ENCODE results near the gene SPN.
"Not testable (repeated sequence)": the region's sequence is repeated elsewhere in the genome, so short reads cannot be mapped to it uniquely, and the experiment has no call there.

DNA sequence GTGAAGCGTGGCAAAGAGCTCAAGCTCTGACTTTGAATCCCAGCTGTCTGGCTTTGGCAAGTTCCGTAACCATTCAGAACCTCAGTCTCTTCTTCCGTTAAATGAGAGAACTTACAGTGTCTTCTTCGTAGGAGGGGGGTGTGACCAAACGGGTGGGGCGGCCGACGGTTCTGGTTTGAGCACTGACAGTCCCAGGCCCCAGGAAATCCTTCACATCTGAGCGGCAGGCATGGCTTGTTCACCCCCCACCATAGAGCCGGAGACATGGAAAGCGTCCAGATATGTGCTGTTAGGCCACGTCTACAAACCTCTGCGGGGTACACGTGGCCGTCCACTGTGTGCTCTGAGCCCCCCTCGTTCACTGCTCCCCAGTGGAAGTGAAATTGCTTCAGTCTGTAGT lies 27.1 kb upstream of the SPN start:
- not testable (repeated sequence) for TF ChIP-seq MIER1 (IDR thresholded peaks at IDR 0.05; ENCODE audit: low read depth); MAFK (IDR thresholded peaks at IDR 0.05; ENCODE audit: low read length); ZNF24 (IDR thresholded peaks at IDR 0.05); KAT2B (IDR thresholded peaks at IDR 0.05; ENCODE audit: low read depth, low read length); MYNN (IDR thresholded peaks at IDR 0.05); MYNN (CRISPR knock-in tag; IDR thresholded peaks at IDR 0.05); POLR2AphosphoS5 (IDR thresholded peaks at IDR 0.05; ENCODE audit: control insufficient read depth, insufficient read depth, low read depth, low read length)
- TF ChIP-seq, protein P1, sequence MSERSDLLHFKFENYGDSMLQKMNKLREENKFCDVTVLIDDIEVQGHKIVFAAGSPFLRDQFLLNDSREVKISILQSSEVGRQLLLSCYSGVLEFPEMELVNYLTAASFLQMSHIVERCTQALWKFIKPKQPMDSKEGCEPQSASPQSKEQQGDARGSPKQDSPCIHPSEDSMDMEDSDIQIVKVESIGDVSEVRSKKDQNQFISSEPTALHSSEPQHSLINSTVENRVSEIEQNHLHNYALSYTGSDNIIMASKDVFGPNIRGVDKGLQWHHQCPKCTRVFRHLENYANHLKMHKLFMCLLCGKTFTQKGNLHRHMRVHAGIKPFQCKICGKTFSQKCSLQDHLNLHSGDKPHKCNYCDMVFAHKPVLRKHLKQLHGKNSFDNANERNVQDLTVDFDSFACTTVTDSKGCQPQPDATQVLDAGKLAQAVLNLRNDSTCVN (CRISPR knock-in tag; IDR thresholded peaks at IDR 0.05) = not testable (repeated sequence)
- TF ChIP-seq, protein P2, sequence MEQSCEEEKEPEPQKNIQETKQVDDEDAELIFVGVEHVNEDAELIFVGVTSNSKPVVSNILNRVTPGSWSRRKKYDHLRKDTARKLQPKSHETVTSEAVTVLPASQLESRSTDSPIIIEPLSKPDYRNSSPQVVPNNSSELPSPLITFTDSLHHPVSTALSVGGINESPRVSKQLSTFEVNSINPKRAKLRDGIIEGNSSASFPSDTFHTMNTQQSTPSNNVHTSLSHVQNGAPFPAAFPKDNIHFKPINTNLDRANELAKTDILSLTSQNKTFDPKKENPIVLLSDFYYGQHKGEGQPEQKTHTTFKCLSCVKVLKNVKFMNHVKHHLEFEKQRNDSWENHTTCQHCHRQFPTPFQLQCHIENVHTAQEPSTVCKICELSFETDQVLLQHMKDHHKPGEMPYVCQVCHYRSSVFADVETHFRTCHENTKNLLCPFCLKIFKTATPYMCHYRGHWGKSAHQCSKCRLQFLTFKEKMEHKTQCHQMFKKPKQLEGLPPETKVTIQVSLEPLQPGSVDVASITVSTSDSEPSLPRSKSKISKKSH (CRISPR knock-in tag; IDR thresholded peaks at IDR 0.05) = not testable (repeated sequence)
- TF ChIP-seq, protein P3, sequence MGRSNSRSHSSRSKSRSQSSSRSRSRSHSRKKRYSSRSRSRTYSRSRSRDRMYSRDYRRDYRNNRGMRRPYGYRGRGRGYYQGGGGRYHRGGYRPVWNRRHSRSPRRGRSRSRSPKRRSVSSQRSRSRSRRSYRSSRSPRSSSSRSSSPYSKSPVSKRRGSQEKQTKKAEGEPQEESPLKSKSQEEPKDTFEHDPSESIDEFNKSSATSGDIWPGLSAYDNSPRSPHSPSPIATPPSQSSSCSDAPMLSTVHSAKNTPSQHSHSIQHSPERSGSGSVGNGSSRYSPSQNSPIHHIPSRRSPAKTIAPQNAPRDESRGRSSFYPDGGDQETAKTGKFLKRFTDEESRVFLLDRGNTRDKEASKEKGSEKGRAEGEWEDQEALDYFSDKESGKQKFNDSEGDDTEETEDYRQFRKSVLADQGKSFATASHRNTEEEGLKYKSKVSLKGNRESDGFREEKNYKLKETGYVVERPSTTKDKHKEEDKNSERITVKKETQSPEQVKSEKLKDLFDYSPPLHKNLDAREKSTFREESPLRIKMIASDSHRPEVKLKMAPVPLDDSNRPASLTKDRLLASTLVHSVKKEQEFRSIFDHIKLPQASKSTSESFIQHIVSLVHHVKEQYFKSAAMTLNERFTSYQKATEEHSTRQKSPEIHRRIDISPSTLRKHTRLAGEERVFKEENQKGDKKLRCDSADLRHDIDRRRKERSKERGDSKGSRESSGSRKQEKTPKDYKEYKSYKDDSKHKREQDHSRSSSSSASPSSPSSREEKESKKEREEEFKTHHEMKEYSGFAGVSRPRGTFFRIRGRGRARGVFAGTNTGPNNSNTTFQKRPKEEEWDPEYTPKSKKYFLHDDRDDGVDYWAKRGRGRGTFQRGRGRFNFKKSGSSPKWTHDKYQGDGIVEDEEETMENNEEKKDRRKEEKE (IDR thresholded peaks at IDR 0.05; ENCODE audit: borderline replicate concordance in 1 of 2, control insufficient read depth in 1 of 2, low read depth in 2 of 2, low read length in 1 of 2) = not testable (repeated sequence)
- TF ChIP-seq, protein P4, sequence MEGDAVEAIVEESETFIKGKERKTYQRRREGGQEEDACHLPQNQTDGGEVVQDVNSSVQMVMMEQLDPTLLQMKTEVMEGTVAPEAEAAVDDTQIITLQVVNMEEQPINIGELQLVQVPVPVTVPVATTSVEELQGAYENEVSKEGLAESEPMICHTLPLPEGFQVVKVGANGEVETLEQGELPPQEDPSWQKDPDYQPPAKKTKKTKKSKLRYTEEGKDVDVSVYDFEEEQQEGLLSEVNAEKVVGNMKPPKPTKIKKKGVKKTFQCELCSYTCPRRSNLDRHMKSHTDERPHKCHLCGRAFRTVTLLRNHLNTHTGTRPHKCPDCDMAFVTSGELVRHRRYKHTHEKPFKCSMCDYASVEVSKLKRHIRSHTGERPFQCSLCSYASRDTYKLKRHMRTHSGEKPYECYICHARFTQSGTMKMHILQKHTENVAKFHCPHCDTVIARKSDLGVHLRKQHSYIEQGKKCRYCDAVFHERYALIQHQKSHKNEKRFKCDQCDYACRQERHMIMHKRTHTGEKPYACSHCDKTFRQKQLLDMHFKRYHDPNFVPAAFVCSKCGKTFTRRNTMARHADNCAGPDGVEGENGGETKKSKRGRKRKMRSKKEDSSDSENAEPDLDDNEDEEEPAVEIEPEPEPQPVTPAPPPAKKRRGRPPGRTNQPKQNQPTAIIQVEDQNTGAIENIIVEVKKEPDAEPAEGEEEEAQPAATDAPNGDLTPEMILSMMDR (IDR thresholded peaks at IDR 0.05 in 2 of 3, conservative IDR thresholded peaks at IDR 0.05 in 1 of 3; ENCODE audit: insufficient read depth in 2 of 3, low read depth in 1 of 3, low read length in 3 of 3) = not testable (repeated sequence)
- TF ChIP-seq, protein P5, sequence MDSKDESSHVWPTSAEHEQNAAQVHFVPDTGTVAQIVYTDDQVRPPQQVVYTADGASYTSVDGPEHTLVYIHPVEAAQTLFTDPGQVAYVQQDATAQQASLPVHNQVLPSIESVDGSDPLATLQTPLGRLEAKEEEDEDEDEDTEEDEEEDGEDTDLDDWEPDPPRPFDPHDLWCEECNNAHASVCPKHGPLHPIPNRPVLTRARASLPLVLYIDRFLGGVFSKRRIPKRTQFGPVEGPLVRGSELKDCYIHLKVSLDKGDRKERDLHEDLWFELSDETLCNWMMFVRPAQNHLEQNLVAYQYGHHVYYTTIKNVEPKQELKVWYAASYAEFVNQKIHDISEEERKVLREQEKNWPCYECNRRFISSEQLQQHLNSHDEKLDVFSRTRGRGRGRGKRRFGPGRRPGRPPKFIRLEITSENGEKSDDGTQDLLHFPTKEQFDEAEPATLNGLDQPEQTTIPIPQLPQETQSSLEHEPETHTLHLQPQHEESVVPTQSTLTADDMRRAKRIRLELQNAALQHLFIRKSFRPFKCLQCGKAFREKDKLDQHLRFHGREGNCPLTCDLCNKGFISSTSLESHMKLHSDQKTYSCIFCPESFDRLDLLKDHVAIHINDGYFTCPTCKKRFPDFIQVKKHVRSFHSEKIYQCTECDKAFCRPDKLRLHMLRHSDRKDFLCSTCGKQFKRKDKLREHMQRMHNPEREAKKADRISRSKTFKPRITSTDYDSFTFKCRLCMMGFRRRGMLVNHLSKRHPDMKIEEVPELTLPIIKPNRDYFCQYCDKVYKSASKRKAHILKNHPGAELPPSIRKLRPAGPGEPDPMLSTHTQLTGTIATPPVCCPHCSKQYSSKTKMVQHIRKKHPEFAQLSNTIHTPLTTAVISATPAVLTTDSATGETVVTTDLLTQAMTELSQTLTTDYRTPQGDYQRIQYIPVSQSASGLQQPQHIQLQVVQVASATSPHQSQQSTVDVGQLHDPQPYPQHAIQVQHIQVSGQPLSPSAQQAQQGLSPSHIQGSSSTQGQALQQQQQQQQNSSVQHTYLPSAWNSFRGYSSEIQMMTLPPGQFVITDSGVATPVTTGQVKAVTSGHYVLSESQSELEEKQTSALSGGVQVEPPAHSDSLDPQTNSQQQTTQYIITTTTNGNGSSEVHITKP (IDR thresholded peaks at IDR 0.05; ENCODE audit: partially characterized antibody) = not testable (repeated sequence)
